K562 (cell line): ENCODE results near the gene VPS13D. TPM values are rescaled to one million over a fixed set of nuclear protein-coding genes. Genes with fewer than 3 reads are reported as not detected.

Source experiments
- ATF7 ChIP-seq: fragments of 450-650 bp; IDR thresholded peaks from 2 replicates; pipeline ENCODE4 v1.7.1; 2014; ENCODE audit warnings: mild to moderate bottlenecking, moderate library complexity
- HIVEP1 ChIP-seq: fragments of 250-450 bp; sonication (Bioruptor Pico); IDR thresholded peaks from 2 replicates; pipeline ENCODE4 v1.4.0; 2020; ENCODE audit warnings: mild to moderate bottlenecking
- HOXB6 ChIP-seq: fragments of 250-450 bp; sonication (Bioruptor Pico); IDR thresholded peaks from 2 replicates; pipeline ENCODE4 v1.5.1; 2022; ENCODE audit warnings: mild to moderate bottlenecking, borderline replicate concordance
- KDM5B ChIP-seq: fragments of 200-600 bp; sonication (generic); IDR thresholded peaks from 2 replicates; pipeline ENCODE4 v1.6.1; 2012; ENCODE audit warnings: low read depth, mild to moderate bottlenecking, moderate library complexity, low read length, control low read depth, inconsistent platforms; ENCODE audit not compliant: insufficient replicate concordance
- MBD2 ChIP-seq: sonication (generic); IDR thresholded peaks from 2 replicates; pipeline ENCODE4 v1.6.1; 2016; ENCODE audit warnings: low read depth, borderline replicate concordance
- NFYB ChIP-seq: IDR thresholded peaks from 2 replicates; pipeline ENCODE4 v1.6.1; 2011; ENCODE audit warnings: mild to moderate bottlenecking, moderate library complexity; ENCODE audit not compliant: insufficient read length; ENCODE audit errors: extremely low read depth
- RCOR1 ChIP-seq, 2 experiments: IDR thresholded peaks; 2 replicates each; pipeline ENCODE4 v1.6.1; 2012; ENCODE audit warnings: low read depth in 2 of 2, low read length in 2 of 2, borderline replicate concordance in 1 of 2, improper control_type of control experiment in 1 of 2
- RNF2 ChIP-seq: sonication (generic); IDR thresholded peaks from 2 replicates; pipeline ENCODE4 v1.6.1; 2016
- SNRNP70 ChIP-seq: fragments of 200-400 bp; formaldehyde crosslinking; optimal IDR thresholded peaks from 2 replicates; pipeline ENCODE3; 2017; ENCODE audit warnings: low read depth, low read length
- TAL1 ChIP-seq: fragments of 450-650 bp; IDR thresholded peaks from 2 replicates; pipeline ENCODE4 v1.6.1; 2016; ENCODE audit warnings: mild to moderate bottlenecking
- ZBTB1 ChIP-seq: sonication (generic); formaldehyde crosslinking; IDR thresholded peaks from 2 replicates; pipeline ENCODE4 v1.8.1; 2023; ENCODE audit warnings: missing genetic modification reagents, low read depth, mild to moderate bottlenecking, borderline replicate concordance
- ZNF24 ChIP-seq: fragments of 450-650 bp; IDR thresholded peaks from 2 replicates; pipeline ENCODE4 v1.6.1; 2016
- ZNF436 ChIP-seq: fragments of 250-450, 450-650 bp; sonication (Bioruptor Pico); formaldehyde crosslinking; IDR thresholded peaks from 2 replicates; pipeline ENCODE4 v1.7.0; 2020; ENCODE audit warnings: mild to moderate bottlenecking
- ZNF507 ChIP-seq: conservative IDR thresholded peaks from 2 replicates; pipeline ENCODE4 v1.6.1; 2017; ENCODE audit warnings: missing genetic modification characterization, missing compliant biosample characterization
- ZNF589 ChIP-seq: fragments of 200-800 bp; sonication (Bioruptor generic); IDR thresholded peaks from 2 replicates; pipeline ENCODE4 v1.6.1; 2016; ENCODE audit warnings: low read depth, missing genetic modification characterization, missing compliant biosample characterization
- ZSCAN32 ChIP-seq: fragments of 450-650 bp; formaldehyde crosslinking; IDR thresholded peaks from 2 replicates; pipeline ENCODE4 v1.4.0; 2020; ENCODE audit warnings: mild to moderate bottlenecking, moderate library complexity
- polyA plus RNA-seq, 8 experiments: library from polyadenylated mRNA; depleted of rRNA in 4 of 8; stranded (reverse) in 5 of 8; unstranded in 3 of 8; fragments of >200 nt; fragmentation: Nextera tagmentation in 2 of 8; fragmentation: Illumina TruSeq in 1 of 8; extraction: Ambion mirVana in 2 of 8; extraction: Trizol in 1 of 8; gene quantifications; 2 replicates each; pipeline versions ENCODE4 v1.2.1 to v1.2.3, GENCODE V29; 2011 to 2014; ENCODE audit warnings: inconsistent platforms in 1 of 8, missing spikeins in 1 of 8
- total RNA-seq, 7 experiments: library from RNA; depleted of rRNA in 6 of 7; stranded (reverse); fragments of >200 nt in 6 of 7; fragmentation: Illumina TruSeq in 2 of 7; extraction: Trizol in 2 of 7; gene quantifications; 2 replicates each; pipeline versions ENCODE4 v1.2.1 to v1.2.3, GENCODE V29; 2011 to 2021; ENCODE audit warnings: low replicate concordance in 1 of 7
- TF ChIP-seq, protein P1 (sequence below): IDR thresholded peaks from 2 replicates; pipeline ENCODE4 v1.6.1; 2014; ENCODE audit warnings: antibody characterized with exemption
- TF ChIP-seq, protein P2 (sequence below): fragments of 250-450 bp; sonication (Bioruptor Pico); IDR thresholded peaks from 2 replicates; pipeline ENCODE4 v1.4.0; 2020; ENCODE audit warnings: mild to moderate bottlenecking, moderate library complexity, borderline replicate concordance
- TF ChIP-seq, protein P3 (sequence below): sonication (generic); formaldehyde crosslinking; IDR thresholded peaks from 2 replicates; pipeline ENCODE4 v1.8.0; 2022; ENCODE audit warnings: missing genetic modification reagents, mild to moderate bottlenecking, moderate library complexity, borderline replicate concordance
- TF ChIP-seq, protein P4 (sequence below): fragments of 200-800 bp; sonication (Bioruptor generic); IDR thresholded peaks from 2 replicates; pipeline ENCODE4 v1.6.1; 2016; ENCODE audit warnings: missing genetic modification characterization, missing compliant biosample characterization

The VPS13D gene
- total and polyA plus RNA-seq, 9 of the 15 experiments (the other 6 are each of a cell fraction or from before 2014, with no cell fraction given), result 6.1 to 51.5 (median 38.5) TPM

DNA sequence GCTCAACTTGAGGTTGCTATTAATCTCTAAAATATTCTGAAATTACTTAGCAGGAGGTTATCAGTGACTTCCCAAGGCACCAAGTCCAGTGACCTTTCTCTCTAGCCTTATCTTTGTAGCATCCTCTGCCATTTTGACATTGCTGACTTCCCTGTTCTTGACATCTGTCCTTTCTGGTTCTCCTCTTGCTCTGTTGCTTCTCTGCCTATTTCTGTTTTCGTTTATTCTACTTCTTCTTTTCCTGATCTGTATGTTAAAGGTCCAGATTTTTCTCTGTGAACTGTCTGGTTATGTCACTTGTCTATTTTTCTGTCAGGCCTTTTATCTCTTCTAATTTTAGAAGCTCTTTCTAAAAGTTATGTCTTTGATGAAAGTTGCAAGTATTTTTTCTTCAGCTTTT lies 178.8 kb downstream of the VPS13D start (continued):
- TF ChIP-seq, protein P1, sequence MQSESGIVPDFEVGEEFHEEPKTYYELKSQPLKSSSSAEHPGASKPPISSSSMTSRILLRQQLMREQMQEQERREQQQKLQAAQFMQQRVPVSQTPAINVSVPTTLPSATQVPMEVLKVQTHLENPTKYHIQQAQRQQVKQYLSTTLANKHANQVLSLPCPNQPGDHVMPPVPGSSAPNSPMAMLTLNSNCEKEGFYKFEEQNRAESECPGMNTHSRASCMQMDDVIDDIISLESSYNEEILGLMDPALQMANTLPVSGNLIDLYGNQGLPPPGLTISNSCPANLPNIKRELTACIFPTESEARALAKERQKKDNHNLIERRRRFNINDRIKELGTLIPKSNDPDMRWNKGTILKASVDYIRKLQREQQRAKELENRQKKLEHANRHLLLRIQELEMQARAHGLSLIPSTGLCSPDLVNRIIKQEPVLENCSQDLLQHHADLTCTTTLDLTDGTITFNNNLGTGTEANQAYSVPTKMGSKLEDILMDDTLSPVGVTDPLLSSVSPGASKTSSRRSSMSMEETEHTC, result no peak
- TF ChIP-seq ZSCAN32 (no peak), RNF2 (no peak), TAL1 (peak; percentile 53; the same call in 1 of the 2 replicates), ZNF507 (tag) (no peak; the same call in 1 of the 2 replicates), HIVEP1 (no peak), NFYB (no peak), RCOR1 (IDR thresholded peaks at IDR 0.05; ENCODE audit: borderline replicate concordance in 1 of 2, low read depth in 2 of 2, low read length in 2 of 2) (peak in 1 of 2 experiments; percentile 94; a peak in 2 of 4 replicates), ATF7 (no peak), SNRNP70 (no peak), ZNF436 (no peak), MBD2 (no peak), ZNF589 (CRISPR knock-in tag) (no peak), KDM5B (no peak), ZBTB1 (no peak), HOXB6 (no peak), ZNF24 (no peak)
- TF ChIP-seq, protein P2, sequence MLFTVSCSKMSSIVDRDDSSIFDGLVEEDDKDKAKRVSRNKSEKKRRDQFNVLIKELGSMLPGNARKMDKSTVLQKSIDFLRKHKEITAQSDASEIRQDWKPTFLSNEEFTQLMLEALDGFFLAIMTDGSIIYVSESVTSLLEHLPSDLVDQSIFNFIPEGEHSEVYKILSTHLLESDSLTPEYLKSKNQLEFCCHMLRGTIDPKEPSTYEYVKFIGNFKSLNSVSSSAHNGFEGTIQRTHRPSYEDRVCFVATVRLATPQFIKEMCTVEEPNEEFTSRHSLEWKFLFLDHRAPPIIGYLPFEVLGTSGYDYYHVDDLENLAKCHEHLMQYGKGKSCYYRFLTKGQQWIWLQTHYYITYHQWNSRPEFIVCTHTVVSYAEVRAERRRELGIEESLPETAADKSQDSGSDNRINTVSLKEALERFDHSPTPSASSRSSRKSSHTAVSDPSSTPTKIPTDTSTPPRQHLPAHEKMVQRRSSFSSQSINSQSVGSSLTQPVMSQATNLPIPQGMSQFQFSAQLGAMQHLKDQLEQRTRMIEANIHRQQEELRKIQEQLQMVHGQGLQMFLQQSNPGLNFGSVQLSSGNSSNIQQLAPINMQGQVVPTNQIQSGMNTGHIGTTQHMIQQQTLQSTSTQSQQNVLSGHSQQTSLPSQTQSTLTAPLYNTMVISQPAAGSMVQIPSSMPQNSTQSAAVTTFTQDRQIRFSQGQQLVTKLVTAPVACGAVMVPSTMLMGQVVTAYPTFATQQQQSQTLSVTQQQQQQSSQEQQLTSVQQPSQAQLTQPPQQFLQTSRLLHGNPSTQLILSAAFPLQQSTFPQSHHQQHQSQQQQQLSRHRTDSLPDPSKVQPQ (CRISPR knock-in tag), result no peak
- TF ChIP-seq, protein P3, sequence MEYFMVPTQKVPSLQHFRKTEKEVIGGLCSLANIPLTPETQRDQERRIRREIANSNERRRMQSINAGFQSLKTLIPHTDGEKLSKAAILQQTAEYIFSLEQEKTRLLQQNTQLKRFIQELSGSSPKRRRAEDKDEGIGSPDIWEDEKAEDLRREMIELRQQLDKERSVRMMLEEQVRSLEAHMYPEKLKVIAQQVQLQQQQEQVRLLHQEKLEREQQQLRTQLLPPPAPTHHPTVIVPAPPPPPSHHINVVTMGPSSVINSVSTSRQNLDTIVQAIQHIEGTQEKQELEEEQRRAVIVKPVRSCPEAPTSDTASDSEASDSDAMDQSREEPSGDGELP, result no peak
- TF ChIP-seq, protein P4, sequence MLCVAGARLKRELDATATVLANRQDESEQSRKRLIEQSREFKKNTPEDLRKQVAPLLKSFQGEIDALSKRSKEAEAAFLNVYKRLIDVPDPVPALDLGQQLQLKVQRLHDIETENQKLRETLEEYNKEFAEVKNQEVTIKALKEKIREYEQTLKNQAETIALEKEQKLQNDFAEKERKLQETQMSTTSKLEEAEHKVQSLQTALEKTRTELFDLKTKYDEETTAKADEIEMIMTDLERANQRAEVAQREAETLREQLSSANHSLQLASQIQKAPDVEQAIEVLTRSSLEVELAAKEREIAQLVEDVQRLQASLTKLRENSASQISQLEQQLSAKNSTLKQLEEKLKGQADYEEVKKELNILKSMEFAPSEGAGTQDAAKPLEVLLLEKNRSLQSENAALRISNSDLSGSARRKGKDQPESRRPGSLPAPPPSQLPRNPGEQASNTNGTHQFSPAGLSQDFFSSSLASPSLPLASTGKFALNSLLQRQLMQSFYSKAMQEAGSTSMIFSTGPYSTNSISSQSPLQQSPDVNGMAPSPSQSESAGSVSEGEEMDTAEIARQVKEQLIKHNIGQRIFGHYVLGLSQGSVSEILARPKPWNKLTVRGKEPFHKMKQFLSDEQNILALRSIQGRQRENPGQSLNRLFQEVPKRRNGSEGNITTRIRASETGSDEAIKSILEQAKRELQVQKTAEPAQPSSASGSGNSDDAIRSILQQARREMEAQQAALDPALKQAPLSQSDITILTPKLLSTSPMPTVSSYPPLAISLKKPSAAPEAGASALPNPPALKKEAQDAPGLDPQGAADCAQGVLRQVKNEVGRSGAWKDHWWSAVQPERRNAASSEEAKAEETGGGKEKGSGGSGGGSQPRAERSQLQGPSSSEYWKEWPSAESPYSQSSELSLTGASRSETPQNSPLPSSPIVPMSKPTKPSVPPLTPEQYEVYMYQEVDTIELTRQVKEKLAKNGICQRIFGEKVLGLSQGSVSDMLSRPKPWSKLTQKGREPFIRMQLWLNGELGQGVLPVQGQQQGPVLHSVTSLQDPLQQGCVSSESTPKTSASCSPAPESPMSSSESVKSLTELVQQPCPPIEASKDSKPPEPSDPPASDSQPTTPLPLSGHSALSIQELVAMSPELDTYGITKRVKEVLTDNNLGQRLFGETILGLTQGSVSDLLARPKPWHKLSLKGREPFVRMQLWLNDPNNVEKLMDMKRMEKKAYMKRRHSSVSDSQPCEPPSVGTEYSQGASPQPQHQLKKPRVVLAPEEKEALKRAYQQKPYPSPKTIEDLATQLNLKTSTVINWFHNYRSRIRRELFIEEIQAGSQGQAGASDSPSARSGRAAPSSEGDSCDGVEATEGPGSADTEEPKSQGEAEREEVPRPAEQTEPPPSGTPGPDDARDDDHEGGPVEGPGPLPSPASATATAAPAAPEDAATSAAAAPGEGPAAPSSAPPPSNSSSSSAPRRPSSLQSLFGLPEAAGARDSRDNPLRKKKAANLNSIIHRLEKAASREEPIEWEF, result peak; percentile 71; the same call in 1 of the 2 replicates
